ENCODE results near the gene ARHGAP19.

GRCh38 chr10:97318772-97319651 is 26.6 kb upstream of the ARHGAP19 start, which contains the start of gene FRAT1:
- TF ChIP-seq ZBTB26 (CRISPR knock-in tag; IDR thresholded peaks at IDR 0.05), result no peak
- no peak for TF ChIP-seq FOXJ3 (CRISPR knock-in tag; IDR thresholded peaks at IDR 0.05)
- TF ChIP-seq SNRNP70 (optimal IDR thresholded peaks at IDR 0.05; ENCODE audit: low read depth, low read length), result no peak
- no peak for TF ChIP-seq SREBF2 (CRISPR knock-in tag; IDR thresholded peaks at IDR 0.05)
- 0 out of 2 replicates have a peak, but pooled peaks have one; percentile 27 for TF ChIP-seq HDAC2 (IDR thresholded peaks at IDR 0.05)
- TF ChIP-seq KLF16 (IDR thresholded peaks at IDR 0.05), result no peak
- TF ChIP-seq CTCF (IDR thresholded peaks at IDR 0.05 in 2 of 3, conservative IDR thresholded peaks at IDR 0.05 in 1 of 3; ENCODE audit: insufficient read depth in 2 of 3, low read depth in 1 of 3, low read length in 3 of 3), result no peak
- no peak for TF ChIP-seq ZNF140 (CRISPR knock-in tag; IDR thresholded peaks at IDR 0.05)
- TF ChIP-seq ZFP36 (IDR thresholded peaks at IDR 0.05; ENCODE audit: low read depth, low read length, partially characterized antibody), result no peak
- no peak for TF ChIP-seq ZSCAN29 (IDR thresholded peaks at IDR 0.05)
- 0 out of 2 replicates have a peak, but pooled peaks have one; percentile 20 for TF ChIP-seq RHOXF2B (CRISPR knock-in tag; conservative IDR thresholded peaks at IDR 0.05)

Measured in K562 (cell line).